ENCODE measurements around the gene CLDN17. TPM values are rescaled to one million over a fixed set of nuclear protein-coding genes. Genes with fewer than 3 reads are reported as not detected.

The CLDN17 gene
- total RNA-seq: not detected in 2 replicates

DNA sequence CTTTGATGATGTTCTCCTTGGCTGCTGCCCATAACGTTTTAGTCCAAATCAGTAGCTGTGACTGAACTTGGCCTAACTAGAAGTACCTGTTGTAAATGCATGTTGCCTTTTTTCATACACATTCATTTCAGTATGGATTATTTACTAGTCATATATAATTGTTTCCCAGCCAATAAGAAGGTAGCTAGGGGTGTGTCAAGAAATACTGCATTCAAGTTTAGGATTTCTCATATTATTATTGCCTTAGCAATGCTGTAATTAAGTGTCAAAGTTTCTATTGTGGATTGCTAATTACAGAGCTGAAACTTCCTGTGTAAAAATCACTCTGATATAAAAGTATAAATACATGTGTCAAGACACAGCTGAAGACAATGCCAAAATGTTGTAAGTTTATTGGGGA is at the start of gene CLDN17:
CLDN17 (minus strand) TSS at position 101 of the 400 bp plus-strand sequence. CDS start 188 bp downstream, outside the sequence.
- intact Hi-C loops (cut with micrococcal nuclease): no loop called here

- intact Hi-C loops (cut with micrococcal nuclease): no loop called here
These were observed 49.6 kb upstream of the CLDN17 start, which contains the start of gene CLDN8 for GRCh38 chr21:30216041-30216723. CLDN8 (minus strand) TSS chr21:30216097; CDS start chr21:30215925, 172 bp downstream.

GRCh38 chr21:30211071-30211470 is 44.5 kb upstream of the CLDN17 start:
- intact Hi-C loops (cut with micrococcal nuclease): no loop called here

- intact Hi-C loops (cut with micrococcal nuclease): no loop called here
These were observed 43.0 kb upstream of the CLDN17 start for GRCh38 chr21:30209601-30210000.

- intact Hi-C loops (cut with micrococcal nuclease): no loop called here
These were observed 40.6 kb upstream of the CLDN17 start for GRCh38 chr21:30207252-30207579.

- intact Hi-C loops (cut with micrococcal nuclease): no loop called here
These were observed 40.1 kb upstream of the CLDN17 start for GRCh38 chr21:30206551-30207251.

GRCh38 chr21:30200000-30200399 is 33.4 kb upstream of the CLDN17 start:
- intact Hi-C loops (cut with micrococcal nuclease): no loop called here

GRCh38 chr21:30194701-30195299 is 28.2 kb upstream of the CLDN17 start:
- intact Hi-C loops (cut with micrococcal nuclease): no loop called here

GRCh38 chr21:30193201-30193600 is 26.6 kb upstream of the CLDN17 start:
- intact Hi-C loops (cut with micrococcal nuclease): no loop called here

DNA sequence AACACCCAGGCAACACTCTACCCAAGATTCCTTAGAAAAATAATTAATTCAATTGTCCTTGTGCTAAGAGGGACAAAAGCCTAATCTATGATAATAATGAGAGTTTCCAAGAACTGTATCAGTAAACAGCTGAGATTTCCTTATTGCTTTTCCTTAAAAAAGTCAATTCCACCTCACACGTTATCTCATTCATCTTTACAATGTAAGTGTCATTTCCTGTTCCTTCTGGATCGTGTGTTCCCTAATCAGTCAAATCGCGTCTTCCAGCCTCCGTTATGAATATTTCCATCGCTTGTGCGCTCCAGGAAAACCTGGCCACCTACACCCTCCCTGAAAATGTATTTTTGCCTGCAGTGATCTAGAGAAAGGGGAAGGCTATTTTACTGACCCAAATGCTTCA is 23.9 kb upstream of the CLDN17 start:
- intact Hi-C loops (cut with micrococcal nuclease): no loop called here

GRCh38 chr21:30189773-30190172 is 23.2 kb upstream of the CLDN17 start:
- intact Hi-C loops (cut with micrococcal nuclease): no loop called here

DNA sequence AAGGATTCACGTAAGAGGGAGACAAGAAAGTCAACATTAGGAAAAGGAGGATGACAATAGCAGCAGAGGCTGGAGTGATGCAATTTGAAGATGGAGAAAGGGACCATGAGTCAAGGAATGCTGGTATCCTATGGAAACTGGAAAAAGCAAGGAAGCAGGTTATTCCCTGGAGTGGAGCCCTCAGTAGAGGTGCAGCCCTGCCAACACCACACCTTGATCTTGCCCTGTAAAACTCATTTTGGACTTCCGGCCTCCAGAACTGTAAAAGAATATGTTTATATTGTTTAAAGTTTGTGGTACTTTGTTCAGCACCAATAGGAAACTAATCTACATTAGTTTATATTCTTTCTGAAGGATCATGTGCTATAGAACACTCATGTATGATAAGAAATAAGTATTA is 19.6 kb upstream of the CLDN17 start:
- intact Hi-C loops (cut with micrococcal nuclease): no loop called here

DNA sequence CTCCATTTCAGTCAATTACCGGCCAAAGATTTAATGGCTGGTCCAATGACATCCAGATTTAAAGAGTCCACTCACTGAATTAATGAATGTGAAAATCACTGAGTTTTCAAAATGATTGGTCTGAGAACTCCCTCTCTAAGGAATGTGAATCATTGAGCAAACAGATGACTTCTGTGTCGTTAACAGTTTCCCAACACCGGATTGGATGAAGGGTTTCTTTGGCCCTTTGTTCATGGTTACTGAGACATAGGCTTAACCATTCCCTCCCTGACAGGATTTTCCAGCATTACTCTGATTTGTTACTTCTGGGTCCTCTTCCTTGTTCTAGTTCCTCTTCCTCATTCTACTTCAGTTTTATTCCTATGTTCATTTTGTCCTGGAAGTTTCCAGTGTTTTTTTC is 1.5 kb upstream of the CLDN17 start:
- intact Hi-C loops (cut with micrococcal nuclease): no loop called here

DNA sequence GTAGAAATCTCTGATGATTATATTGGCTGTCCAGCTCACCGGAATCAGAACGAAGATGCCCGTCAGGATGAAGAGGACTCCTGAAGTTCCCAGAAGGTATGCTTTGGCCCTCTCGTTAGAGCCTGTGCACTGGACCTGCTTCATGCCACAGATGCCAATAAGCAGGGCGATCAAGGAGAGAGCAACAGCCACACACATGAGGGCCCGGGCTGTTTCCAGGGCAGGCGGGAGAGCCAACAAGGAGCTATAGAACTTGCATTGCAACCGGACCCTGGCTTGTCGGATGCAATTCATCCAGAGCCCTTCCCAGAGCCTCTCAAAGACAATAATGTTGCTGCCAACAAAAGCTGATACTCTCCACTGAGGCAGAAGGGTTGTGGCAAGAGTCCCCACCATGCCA is 434 bp downstream of the CLDN17 start:
- intact Hi-C loops (cut with micrococcal nuclease): no loop called here

GRCh38 chr21:30164796-30165195 is 1.8 kb downstream of the CLDN17 start:
- intact Hi-C loops (cut with micrococcal nuclease): no loop called here

- intact Hi-C loops (cut with micrococcal nuclease): no loop called here
These were observed 12.8 kb downstream of the CLDN17 start for GRCh38 chr21:30153697-30154340.

- intact Hi-C loops (cut with micrococcal nuclease): no loop called here
These were observed 13.8 kb downstream of the CLDN17 start for GRCh38 chr21:30152792-30153191.

GRCh38 chr21:30148906-30149305 is 17.7 kb downstream of the CLDN17 start:
- intact Hi-C loops (cut with micrococcal nuclease): no loop called here

- intact Hi-C loops (cut with micrococcal nuclease): no loop called here
These were observed 19.9 kb downstream of the CLDN17 start for GRCh38 chr21:30146558-30147282.

DNA sequence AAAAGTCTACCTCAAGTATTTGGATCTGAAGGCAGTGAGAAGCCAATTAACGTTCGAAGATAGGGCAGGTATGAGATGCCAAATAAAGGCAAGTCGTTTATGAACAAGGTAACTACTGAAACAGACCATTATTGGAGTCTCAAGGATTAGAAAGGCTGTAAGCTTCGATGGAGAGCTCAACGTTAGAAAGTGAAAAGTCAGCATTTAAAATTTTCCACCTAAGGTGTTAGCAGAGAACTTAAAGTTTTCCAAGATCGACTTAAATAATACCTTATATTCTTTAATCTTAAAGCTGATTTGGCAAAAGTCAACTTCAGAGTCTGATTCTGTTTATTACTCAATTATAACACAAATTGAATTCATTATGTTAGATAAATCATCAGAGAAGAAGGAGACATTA is 28.1 kb downstream of the CLDN17 start:
- intact Hi-C loops (cut with micrococcal nuclease): no loop called here

- intact Hi-C loops (cut with micrococcal nuclease): no loop called here
These were observed 37.4 kb downstream of the CLDN17 start for GRCh38 chr21:30129246-30129645.
